AG09309 (cell line): ENCODE data around the gene RGS13.

ENCODE experiments used
- DNase-seq: peaks from one replicate; pipeline ENCODE4 v3.0.0-alpha.2; 2010; ENCODE audit warnings: low read depth
- H3K4me3 ChIP-seq: 2 replicates; pipeline ENCODE4 v1.5.1; 2011; ENCODE audit warnings: mild to moderate bottlenecking, low read depth, low read length, moderate library complexity; ENCODE audit not compliant: control insufficient read depth
- TF ChIP-seq, protein P1 (sequence below): IDR thresholded peaks from 2 replicates; pipeline ENCODE4 v1.5.1; 2011; ENCODE audit warnings: mild to moderate bottlenecking, low read depth, low read length, inconsistent platforms; ENCODE audit not compliant: insufficient read depth, control insufficient read depth; ENCODE audit errors: missing control alignments

The RGS13 gene

DNA sequence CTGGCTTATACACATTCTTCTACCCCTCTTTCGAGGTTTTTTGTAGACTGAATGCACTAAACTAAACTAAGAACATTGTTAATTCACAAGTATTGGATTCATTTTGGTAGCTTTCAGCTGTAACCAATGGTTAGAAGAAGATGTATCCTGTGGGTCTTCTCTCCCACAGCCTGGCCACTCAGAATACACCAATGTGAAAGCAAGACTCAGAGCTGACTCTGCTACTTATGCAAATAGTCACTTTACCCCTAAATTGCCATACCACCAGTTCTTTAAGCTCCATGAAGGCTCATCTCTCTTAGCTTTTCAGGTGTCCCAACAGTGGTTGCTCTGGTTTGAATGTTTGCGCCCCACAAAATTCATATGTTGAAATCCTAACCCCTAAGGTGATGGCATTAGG, 60.1 kb downstream of the RGS13 start:
- no peak for DNase-seq
- TF ChIP-seq, protein P1, sequence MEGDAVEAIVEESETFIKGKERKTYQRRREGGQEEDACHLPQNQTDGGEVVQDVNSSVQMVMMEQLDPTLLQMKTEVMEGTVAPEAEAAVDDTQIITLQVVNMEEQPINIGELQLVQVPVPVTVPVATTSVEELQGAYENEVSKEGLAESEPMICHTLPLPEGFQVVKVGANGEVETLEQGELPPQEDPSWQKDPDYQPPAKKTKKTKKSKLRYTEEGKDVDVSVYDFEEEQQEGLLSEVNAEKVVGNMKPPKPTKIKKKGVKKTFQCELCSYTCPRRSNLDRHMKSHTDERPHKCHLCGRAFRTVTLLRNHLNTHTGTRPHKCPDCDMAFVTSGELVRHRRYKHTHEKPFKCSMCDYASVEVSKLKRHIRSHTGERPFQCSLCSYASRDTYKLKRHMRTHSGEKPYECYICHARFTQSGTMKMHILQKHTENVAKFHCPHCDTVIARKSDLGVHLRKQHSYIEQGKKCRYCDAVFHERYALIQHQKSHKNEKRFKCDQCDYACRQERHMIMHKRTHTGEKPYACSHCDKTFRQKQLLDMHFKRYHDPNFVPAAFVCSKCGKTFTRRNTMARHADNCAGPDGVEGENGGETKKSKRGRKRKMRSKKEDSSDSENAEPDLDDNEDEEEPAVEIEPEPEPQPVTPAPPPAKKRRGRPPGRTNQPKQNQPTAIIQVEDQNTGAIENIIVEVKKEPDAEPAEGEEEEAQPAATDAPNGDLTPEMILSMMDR: no peak
- H3K4me3 ChIP-seq: no peak overlapping the region

DNA sequence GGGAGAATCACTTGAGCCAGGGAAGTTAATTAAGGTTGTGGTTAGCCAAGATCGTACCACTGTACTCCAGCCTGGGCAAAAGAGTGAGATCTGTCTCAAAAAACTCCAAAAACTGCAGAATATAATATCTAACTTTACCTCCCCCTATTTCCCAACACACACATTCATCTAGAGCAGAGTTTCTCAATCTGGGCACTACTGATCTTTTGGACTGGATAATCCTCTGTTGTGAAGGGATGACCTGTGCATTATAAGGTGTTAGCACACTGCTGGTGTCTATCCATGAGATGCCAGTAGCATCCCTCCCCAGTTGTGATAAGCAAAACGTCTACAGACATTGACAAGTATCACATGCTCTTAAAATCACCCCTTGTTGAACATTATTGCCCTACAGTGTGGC, 61.8 kb downstream of the RGS13 start:
- TF ChIP-seq, protein P1: no peak
- H3K4me3 ChIP-seq: no peak overlapping the region
- no peak for DNase-seq

DNA sequence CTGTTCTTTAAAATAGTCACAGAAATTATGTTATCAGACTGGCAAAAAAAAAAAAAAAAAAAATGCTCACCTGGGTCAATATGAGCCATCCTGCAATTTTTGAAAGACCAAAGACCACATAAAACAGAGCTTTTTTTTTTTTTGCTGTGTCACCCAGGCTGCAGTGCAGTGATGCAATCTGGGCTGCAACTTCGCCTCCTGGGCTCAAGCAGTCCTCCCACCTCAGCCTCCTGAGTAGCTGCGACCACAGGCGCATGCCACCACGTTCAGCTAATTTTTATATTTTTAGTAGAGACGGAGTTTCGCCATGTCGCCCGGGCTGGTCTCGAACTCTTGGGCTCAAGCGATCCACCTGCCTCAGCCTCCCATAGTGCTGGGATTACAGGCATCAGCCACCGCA, 62.8 kb downstream of the RGS13 start:
- TF ChIP-seq, protein P1: no peak
- no peak overlapping the region for H3K4me3 ChIP-seq
- DNase-seq: no peak

DNA sequence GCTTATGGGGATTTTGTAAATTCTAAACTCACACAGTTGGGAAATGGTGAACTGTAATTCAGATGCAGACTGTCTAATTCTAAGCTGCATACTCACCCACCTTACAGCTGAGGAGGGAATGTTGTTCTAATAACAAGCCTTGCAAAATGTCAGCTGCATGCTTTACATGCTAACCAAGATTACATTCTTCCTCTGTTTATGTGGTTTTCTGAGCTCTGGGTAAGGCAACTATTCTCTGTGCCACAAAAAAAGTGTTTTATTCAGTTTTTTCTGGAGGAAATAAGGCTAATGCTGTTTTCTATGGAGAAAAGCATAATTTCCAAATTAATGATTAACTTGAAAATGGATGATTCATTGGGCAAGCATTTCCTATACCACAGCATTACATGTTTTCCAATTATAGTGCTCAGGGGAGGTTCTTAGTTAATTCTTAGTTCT, 64.9 kb downstream of the RGS13 start:
- H3K4me3 ChIP-seq: no peak overlapping the region
- DNase-seq: peak; percentile 87
- TF ChIP-seq, protein P1: no peak

DNA sequence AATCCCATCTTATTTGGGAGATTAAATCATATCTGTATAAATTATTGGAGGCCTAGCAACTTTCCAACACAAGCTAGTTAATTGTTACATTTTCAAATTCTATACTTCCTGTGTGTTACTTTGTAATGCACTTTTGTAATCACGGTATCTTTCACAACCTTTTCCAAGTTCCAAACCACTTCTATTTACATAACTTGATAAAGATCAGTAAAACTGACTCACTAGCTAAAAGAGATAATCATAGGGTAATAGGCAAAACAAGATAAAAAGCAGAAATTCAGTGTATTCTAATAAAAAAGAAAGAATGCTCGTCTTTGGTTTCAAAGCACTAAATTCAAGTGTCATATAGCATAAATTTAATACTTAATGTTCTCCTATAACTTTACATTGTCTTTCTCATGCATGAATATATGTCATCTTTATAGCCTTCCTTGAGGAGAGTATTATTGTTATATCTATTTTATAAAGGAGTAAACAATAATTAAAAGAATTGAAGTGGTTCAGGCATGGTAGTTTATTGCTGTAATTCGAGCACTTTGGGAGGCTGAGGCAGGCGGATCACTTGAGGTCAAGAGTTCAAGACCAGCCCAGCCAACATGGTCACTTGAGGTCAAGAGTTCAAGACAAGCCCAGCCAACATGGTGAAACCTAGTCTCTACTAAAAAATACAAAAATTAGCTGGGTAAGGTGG, 66.4 kb downstream of the RGS13 start:
- peak; percentile 75 for DNase-seq
- TF ChIP-seq, protein P1: no peak
- no peak overlapping the region for H3K4me3 ChIP-seq

- DNase-seq: no peak
- no peak overlapping the region for H3K4me3 ChIP-seq
- TF ChIP-seq, protein P1: no peak
Observed at GRCh38 chr1:192703283-192704206, 67.6 kb downstream of the RGS13 start.
